Endodermal cell (in vitro differentiated cells): ENCODE measurements around the gene VEGFA. TPM values are rescaled to one million over a fixed set of nuclear protein-coding genes. Genes with fewer than 3 reads are reported as not detected.

Experiments
- DNase-seq: peaks from one replicate; pipeline ENCODE4 v3.0.0-alpha.2; 2017
- H3K27ac ChIP-seq: 2 replicates; pipeline ENCODE4 v1.5.1; 2013; ENCODE audit warnings: mild to moderate bottlenecking, low read depth, low read length, moderate library complexity
- H3K27me3 ChIP-seq: 2 replicates; pipeline ENCODE4 v1.6.1; 2013; ENCODE audit warnings: mild to moderate bottlenecking, low read length, moderate library complexity; ENCODE audit not compliant: insufficient read depth, control insufficient read depth, poor library complexity, severe bottlenecking
- H3K36me3 ChIP-seq: 2 replicates; pipeline ENCODE4 v1.7.0; 2013; ENCODE audit warnings: mild to moderate bottlenecking, low read length, moderate library complexity; ENCODE audit not compliant: control insufficient read depth, insufficient read depth
- H3K4me1 ChIP-seq: one replicate; pipeline ENCODE4 v1.7.0; 2013; ENCODE audit warnings: low read length; ENCODE audit not compliant: control insufficient read depth, insufficient read depth
- H3K4me3 ChIP-seq: 2 replicates; pipeline ENCODE4 v1.5.1; 2013; ENCODE audit warnings: mild to moderate bottlenecking, low read length, moderate library complexity
- H3K9ac ChIP-seq: 2 replicates; pipeline ENCODE4 v1.6.1; 2013; ENCODE audit warnings: mild to moderate bottlenecking, low read length, moderate library complexity; ENCODE audit not compliant: poor library complexity, severe bottlenecking; ENCODE audit errors: extremely low read depth
- H3K9me3 ChIP-seq: 2 replicates; pipeline ENCODE4 v1.6.1; 2013; ENCODE audit warnings: mild to moderate bottlenecking, low read length, moderate library complexity; ENCODE audit not compliant: control insufficient read depth
- H3K27ac Mint-ChIP-seq: 2 replicates; pipeline ENCODE4 v1.8.0; 2020; ENCODE audit warnings: mixed read lengths
- H3K27me3 Mint-ChIP-seq: 2 replicates; pipeline ENCODE4 v1.8.0; 2021; ENCODE audit warnings: mild to moderate bottlenecking, mixed read lengths; ENCODE audit not compliant: insufficient read depth
- H3K36me3 Mint-ChIP-seq: 2 replicates; pipeline ENCODE4 v1.8.0; 2020; ENCODE audit warnings: low read depth, mixed read lengths
- H3K4me1 Mint-ChIP-seq: 2 replicates; pipeline ENCODE4 v1.8.0; 2020; ENCODE audit warnings: mixed read lengths
- H3K4me3 Mint-ChIP-seq: 2 replicates; pipeline ENCODE4 v1.8.0; 2020; ENCODE audit warnings: mild to moderate bottlenecking, moderate library complexity, mixed read lengths
- H3K9me3 Mint-ChIP-seq: 2 replicates; pipeline ENCODE4 v1.8.0; 2020; ENCODE audit warnings: mild to moderate bottlenecking, mixed read lengths
- CTCF ChIP-seq: fragments of 200-600 bp; sonication (generic); conservative IDR thresholded peaks from 2 replicates; pipeline ENCODE4 v1.5.0; 2021; ENCODE audit warnings: antibody characterized with exemption, mild to moderate bottlenecking
- WGBS, 2 experiments: methylation state at CpG; one replicate each; pipeline versions ENCODE4 v1.1.5 to v1.1.7; 2013; ENCODE audit warnings: missing lambda C conversion rate in 2 of 2, mixed read lengths in 1 of 2; ENCODE audit not compliant: insufficient coverage in 1 of 2, insufficient read length in 1 of 2; 5-methylcytosine and 5-hydroxymethylcytosine counted together
- total RNA-seq, 2 donors: library from RNA; stranded (reverse); fragmentation: NEBNext Ultra II Directional in 1 of 2; extraction: Animal tissue kit (Norgen Biotek cat#: 25700) in 1 of 2; gene quantifications; 2 replicates in 1 of 2; 3 replicates in 1 of 2; pipeline ENCODE4 v1.2.1, GENCODE V29; 2021

Gene VEGFA
- total RNA-seq, 2 donors from 2014 or later: 163 to 254 TPM

- H3K27ac ChIP-seq: no peak overlapping the region
- H3K9me3 ChIP-seq: no peaks in the 10 kb centered on the region
- peak; percentile 92 for TF ChIP-seq CTCF
- Mint-ChIP-seq H3K9me3 (no peaks in the 10 kb centered on the region), H3K4me1 (peaks cover 56% of the 10 kb centered on the region), H3K4me3 (no peak overlapping the region), H3K27ac (no peak overlapping the region), H3K27me3 (no peaks in the 10 kb centered on the region), H3K36me3 (no peaks in the 10 kb centered on the region)
- no peaks in the 10 kb centered on the region for H3K27me3 ChIP-seq
- H3K4me3 ChIP-seq: no peak overlapping the region
- no peak overlapping the region for H3K9ac ChIP-seq
- DNase-seq: peak; percentile 91
- no peaks in the 10 kb centered on the region for H3K36me3 ChIP-seq
- 66 to 92% methylated on average over 5 to 9 of the region's 9 CpGs for WGBS, 2 experiments
- peaks cover 20% of the 10 kb centered on the region for H3K4me1 ChIP-seq
These were observed 11.4 kb upstream of the VEGFA start for GRCh38 chr6:43758617-43759050.

GRCh38 chr6:43759136-43759906 lies 10.7 kb upstream of the VEGFA start:
- H3K36me3 Mint-ChIP-seq: no peaks in the 10 kb centered on the region
- H3K27me3 Mint-ChIP-seq: no peaks in the 10 kb centered on the region
- no peak overlapping the region for H3K4me3 Mint-ChIP-seq
- TF ChIP-seq CTCF: no peak
- Histone ChIP-seq H3K9me3 (no peaks in the 10 kb centered on the region), H3K36me3 (no peaks in the 10 kb centered on the region), H3K27me3 (no peaks in the 10 kb centered on the region), H3K9ac (no peak overlapping the region), H3K4me1 (peaks cover 20% of the 10 kb centered on the region), H3K4me3 (no peak overlapping the region), H3K27ac (no peak overlapping the region)
- 88 to 100% methylated on average over 1 to 6 of the region's 7 CpGs for WGBS, 2 experiments
- peaks cover 61% of the 10 kb centered on the region for H3K4me1 Mint-ChIP-seq
- no peak for DNase-seq
- H3K9me3 Mint-ChIP-seq: no peaks in the 10 kb centered on the region
- peak overlapping the region; percentile 13 for H3K27ac Mint-ChIP-seq

GRCh38 chr6:43759907-43760206 lies 10.2 kb upstream of the VEGFA start:
- H3K9me3 ChIP-seq: no peaks in the 10 kb centered on the region
- Mint-ChIP-seq H3K9me3 (no peaks in the 10 kb centered on the region), H3K36me3 (no peaks in the 10 kb centered on the region), H3K27me3 (no peaks in the 10 kb centered on the region), H3K27ac (peak overlapping the region; percentile 13), H3K4me3 (no peak overlapping the region), H3K4me1 (peaks cover 67% of the 10 kb centered on the region)
- WGBS, 2 experiments: 79 to 90% methylated on average over 2 to 4 of the region's 4 CpGs
- H3K27ac ChIP-seq: no peak overlapping the region
- no peaks in the 10 kb centered on the region for H3K36me3 ChIP-seq
- peaks cover 23% of the 10 kb centered on the region for H3K4me1 ChIP-seq
- no peak overlapping the region for H3K9ac ChIP-seq
- TF ChIP-seq CTCF: no peak
- H3K4me3 ChIP-seq: no peak overlapping the region
- no peak for DNase-seq
- no peaks in the 10 kb centered on the region for H3K27me3 ChIP-seq
